Hematopoietic multipotent progenitor cell treated with erythropoietin and hydrocortisone succinate and interleukin-3 and kit ligand, for 6 days (in vitro differentiated cells): ENCODE measurements around the gene SMC1B.
"Not testable (repeated sequence)": the region's sequence is repeated elsewhere in the genome, so short reads cannot be mapped to it uniquely, and the experiment has no call there.

Experiments used
- DNase-seq: peaks from one replicate; pipeline ENCODE4 v3.0.0-alpha.2; 2015

SMC1B gene

GRCh38 chr22:45418770-45419138 is 5.4 kb upstream of the SMC1B start:
- no peak for DNase-seq

DNA sequence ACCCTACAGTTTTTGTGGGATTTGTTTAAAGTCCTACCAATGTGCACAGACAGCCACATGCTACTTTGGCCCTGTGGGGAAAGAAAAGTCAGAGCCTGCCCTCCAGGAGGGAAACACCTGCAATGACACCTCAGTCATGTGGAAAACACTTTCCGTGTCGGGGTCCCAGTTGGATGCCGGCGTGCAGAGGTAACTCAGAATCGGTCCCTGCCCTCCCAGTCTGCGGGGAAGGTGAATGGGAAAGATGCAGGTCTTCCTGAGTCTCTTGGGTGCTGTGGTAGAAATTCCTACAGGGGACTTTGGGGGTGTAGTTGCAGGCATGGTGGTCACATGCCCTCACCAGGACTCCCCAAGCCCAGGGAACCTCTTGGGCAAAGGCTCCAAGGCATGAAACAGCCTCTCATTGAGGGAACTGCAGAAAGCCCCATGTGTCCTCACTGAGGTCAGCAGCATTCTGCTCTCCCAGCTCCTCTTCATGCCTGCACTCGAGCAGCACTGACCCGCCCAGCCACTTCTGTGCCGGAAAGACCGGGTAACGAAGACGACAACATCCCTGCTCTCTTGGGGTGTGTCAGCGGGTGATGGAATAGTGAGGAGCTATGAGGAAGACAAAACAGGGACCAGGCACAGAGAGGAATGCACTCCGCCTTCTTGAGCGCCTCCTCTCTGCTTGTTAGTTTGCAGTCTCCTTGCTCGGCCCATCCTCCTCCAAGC is 4.8 kb upstream of the SMC1B start:
- no peak for DNase-seq

DNA sequence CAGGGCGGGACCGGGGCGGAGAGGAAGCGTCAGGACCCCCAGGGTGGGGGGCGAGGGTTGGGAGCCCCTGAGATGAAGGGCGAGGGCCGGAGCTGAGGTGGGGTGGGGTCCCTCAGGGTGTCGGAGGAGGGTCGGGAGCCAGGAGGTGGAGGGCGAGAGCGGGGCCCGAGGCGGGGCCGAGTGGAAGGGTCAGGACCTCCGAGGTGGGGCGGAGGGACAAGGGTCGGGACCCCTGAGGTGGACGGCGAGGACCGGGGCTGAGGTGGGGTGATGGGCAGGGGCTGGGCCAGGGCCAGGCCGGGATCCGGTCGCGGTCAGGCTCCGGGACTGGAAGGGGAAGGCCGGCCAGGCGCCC is 409 bp downstream of the SMC1B start:
- DNase-seq = no peak

GRCh38 chr22:45407793-45408192 is 5.6 kb downstream of the SMC1B start:
- no peak for DNase-seq

GRCh38 chr22:45402466-45402985 is 10.9 kb downstream of the SMC1B start:
- no peak for DNase-seq

GRCh38 chr22:45399712-45400445 is 13.5 kb downstream of the SMC1B start:
- no peak for DNase-seq

DNA sequence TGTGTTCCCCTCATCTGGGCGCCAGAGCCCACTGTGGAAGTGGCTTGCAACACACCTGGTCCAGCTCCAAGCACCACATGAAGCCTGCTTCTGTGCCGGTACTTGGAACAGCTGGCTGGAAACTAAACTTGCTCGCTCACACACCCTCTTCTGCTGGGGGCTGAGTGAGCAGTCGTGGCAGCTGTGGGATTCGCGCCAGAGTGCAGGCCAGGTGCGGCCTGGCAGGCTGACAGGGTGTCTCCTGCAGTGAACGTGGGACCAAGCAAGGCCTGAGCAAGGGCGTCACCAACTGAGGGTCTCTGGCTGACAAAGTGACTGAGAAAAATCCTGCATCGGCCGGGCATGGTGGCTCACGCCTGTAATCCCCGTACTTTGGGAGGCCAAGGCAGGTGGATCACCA is 15.2 kb downstream of the SMC1B start:
- DNase-seq = no peak

DNA sequence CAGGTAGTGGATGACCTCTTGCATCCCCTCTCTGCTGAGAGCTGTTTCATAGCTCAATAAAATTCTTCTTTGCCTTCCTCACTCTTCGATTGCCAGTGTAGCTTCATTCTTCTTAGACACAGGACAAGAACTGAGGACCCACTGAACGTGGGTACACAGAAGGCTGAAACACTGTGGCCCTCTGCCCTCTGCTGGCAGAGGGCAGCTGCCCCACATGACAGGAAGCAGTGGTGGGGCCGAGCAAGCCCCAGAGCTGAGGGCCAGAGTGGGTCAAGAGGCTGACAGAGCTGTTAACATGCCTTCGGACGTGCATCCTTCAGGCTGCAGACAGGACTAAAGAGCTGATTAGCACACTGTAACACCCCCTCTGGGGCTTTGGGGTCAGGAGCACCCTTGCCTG is 15.6 kb downstream of the SMC1B start:
- peak; percentile 10 for DNase-seq

- no peak for DNase-seq
Observed at GRCh38 chr22:45389546-45389945, 23.9 kb downstream of the SMC1B start.

DNA sequence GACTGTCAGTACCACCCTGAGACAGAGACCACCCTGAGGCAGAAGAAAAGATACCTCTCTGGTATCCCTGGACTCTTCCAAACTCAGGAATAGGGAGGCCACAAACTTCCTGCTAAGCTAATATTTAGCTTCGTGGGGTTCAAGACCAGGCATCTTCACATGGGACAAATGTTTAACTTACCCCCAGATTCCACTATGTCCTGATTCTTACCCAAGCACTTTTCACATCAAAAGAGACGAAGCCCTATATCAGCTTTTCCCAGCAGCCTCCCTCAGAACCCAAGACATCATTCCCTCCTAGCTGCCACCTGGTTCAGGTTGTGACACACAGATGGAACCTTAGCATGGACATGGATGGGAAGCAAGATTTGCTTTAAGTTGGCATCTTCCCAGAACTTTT is 32.1 kb downstream of the SMC1B start:
- no peak for DNase-seq

DNA sequence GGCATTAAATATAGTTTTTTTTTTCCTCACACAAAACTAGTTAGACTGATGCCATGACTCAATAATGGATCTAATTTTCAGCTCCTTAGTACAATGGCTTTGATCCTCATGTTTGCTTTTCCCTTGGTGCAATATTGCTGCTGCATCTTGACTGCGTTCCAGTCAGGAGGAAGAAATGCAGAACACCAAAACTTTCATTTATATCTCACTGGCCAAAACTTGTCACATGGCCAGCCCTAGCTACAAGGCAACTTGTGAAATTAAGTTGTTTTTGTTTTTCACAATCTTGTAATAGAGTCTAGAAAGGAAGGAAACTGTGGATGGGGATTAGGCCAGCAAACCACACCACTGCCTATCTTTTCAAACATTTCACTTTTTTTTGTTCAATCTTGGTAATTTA is 36.7 kb downstream of the SMC1B start:
- DNase-seq = peak; percentile 60

DNA sequence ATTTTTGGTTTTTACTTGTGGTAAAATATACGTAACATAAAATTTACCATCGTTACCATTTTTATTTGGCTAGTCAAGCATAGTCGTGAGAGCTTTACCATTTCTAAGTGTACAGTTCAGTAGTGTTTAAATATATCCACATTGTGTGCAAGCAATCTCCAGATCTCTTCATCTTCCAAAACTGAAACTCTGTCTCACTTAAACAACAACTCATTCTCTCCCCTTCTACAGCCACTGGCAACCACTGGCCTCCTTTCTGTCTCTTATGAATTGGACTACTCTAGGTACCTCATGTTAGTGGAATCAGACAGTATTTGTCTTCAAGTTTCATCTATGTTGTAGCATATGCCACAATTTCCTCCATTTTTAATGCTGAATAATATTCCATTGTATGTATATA is 37.4 kb downstream of the SMC1B start:
- DNase-seq = no peak

DNA sequence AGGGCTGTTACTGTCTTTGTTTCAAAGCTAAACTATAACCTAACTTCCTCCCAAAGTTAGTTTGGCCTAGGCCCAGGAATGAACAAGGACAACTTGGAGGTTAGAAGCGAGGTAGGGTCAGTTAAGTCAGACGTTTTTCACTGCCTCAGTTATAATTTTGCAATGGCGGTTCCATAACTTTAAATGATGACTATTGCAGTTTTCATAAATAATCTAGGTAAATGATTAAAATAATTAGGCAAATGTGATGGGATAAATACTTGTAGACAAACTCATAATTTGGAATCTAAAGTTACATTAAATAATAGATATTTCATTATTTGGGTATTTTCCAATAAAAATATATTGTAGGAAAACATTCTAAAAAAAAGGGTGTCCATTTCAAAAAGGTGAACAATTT is 39.8 kb downstream of the SMC1B start:
- DNase-seq = not testable (repeated sequence)

DNA sequence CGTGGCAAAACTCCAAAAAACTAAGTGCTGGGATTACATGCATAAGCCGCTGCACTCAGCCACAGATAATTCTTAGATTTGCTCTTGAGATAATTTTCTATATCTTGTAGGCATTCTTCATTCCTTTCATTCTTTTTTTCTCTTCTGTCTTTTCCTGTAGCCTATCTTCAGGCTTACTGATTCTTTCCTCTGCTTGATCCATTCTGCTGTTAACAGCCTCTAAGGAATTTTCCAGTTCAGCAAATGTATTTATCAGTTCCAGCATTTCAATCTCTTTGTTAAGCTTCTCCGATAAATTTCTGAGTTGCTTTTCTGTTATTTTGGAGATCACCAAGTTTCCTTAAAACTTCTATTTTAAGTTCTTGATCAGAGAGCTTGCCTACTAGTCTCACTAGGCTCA is 46.7 kb downstream of the SMC1B start:
- no peak for DNase-seq

DNA sequence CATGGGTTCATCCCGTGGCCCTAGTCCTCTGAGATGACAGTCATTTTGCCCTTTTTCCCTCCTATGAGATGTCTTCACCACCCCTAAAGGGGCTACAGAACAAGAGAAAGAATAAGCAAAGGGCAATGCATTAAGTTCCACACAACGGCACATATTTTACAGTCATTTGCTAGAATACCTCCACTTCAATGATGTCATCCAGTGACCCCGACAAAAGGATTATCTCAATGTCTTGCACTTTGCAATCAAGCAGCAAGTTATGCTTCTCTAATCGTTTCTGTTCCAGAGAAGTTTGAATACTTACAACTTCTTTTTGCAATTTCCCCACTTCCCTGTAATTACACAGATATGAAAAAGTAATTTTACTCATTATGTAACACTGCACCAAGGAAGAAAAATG is 53.8 kb downstream of the SMC1B start:
- DNase-seq = no peak

DNA sequence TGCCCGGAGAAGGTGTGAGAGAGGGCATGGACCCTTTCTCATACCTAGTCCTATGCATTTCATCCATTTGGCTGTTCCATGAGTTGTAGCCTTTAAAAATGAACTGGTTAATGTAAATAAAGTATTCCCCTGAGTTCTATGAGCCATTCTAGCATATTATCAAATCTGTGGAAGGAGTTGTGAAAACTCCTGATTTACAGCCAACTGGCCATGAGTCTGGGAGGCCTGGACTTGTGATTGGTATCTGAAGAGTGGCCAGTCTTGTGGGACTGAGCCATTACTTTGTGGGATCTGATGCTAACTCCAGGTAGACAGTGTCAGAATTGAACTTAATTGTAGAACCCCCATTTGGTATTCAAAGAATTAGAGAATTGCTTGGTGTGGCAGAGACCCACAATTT is 55.3 kb downstream of the SMC1B start:
- DNase-seq = no peak

DNA sequence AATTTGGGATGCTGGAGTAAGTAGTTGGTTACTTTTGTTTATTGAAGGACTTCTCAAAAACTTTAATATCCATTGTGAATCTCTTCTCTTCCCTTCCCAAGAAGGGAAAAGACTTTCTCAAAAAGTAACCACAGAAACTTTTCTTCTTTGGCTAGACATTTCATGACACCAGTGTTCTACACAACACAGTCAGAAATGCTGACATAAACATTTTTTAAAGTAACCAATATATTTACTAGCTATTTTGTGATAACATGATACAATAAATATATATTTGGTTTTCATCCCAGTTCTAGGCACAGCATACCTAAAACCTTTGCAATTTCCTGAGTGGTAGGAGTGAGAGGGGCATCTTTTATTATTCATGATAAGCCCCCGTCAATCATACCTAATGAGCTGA is 55.9 kb downstream of the SMC1B start:
- DNase-seq = no peak

- no peak for DNase-seq
Observed at GRCh38 chr22:45353786-45354185, 59.6 kb downstream of the SMC1B start.

DNA sequence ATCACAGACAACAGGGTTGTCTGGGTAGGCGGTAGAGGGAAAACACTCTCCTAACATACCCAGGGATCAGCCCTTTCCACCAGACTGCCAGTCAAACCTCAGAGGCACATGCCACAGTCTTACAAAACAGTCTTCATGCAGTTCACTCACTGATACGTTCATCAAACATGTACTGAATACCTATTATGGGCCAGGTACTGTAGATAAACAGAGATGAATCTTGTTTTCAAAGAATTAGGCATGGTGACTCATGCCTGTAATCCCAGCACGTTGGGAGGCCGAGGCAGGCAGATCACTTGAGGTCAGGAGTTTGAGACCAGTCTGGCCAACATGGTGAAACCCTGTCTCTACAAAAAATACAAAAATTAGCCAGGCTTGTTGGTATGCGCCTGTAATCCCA is 60.6 kb downstream of the SMC1B start:
- not testable (repeated sequence) for DNase-seq

- DNase-seq = no peak
Observed at GRCh38 chr22:45351956-45352355, 61.4 kb downstream of the SMC1B start.

- DNase-seq = no peak
Observed at GRCh38 chr22:45349916-45350315, 63.5 kb downstream of the SMC1B start.

GRCh38 chr22:45344334-45344733 is 69.1 kb downstream of the SMC1B start:
- DNase-seq = peak; percentile 73

- DNase-seq = no peak
Observed at GRCh38 chr22:45343143-45343542, 70.3 kb downstream of the SMC1B start.

DNA sequence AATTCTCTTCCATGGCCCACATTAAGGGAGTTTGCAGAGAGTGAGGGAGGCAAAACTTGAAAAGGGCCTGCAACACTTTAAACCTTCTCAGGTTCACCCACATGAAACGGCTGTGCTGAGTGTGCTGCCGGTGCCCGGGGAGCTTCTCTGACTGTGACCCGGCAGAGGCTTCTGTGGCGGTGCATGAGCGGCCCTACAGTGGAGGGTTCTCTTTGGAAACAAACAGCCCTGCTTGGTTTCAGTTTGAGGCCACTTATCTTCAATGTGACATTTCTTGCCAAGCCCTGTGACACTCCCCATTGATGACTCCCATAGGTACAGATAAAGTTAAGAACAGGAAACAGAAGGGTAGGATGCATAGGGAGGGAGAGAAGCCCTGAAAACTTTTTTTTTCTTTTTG is 71.9 kb downstream of the SMC1B start:
- DNase-seq = peak; percentile 93

DNA sequence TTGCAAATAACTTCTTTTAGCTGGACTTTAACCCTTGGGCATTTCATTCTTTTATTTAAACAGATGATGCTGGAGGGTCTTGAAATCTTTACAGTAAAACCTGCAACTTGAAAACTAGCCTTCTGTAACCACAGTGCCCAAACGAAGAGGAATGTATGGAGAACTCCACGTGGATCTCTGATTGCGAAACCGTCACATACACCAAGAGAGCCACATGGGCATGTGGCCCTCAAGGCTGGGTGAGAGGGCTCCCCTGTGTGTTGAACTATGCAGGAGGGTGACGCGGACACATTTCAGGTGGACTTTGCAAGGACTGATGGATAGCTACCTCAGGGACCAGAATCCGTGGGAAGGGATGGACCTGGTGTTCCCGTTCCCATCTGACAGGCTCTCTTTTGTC is 73.1 kb downstream of the SMC1B start:
- DNase-seq = no peak
